Measurements from ENCODE around the gene ABL2.
A peak's percentile ranks its signal among the peaks of the same experiment; 100 is the strongest.
"Not testable (repeated sequence)": the region's sequence is repeated elsewhere in the genome, so short reads cannot be mapped to it uniquely, and the experiment has no call there.

ABL2 gene

DNA sequence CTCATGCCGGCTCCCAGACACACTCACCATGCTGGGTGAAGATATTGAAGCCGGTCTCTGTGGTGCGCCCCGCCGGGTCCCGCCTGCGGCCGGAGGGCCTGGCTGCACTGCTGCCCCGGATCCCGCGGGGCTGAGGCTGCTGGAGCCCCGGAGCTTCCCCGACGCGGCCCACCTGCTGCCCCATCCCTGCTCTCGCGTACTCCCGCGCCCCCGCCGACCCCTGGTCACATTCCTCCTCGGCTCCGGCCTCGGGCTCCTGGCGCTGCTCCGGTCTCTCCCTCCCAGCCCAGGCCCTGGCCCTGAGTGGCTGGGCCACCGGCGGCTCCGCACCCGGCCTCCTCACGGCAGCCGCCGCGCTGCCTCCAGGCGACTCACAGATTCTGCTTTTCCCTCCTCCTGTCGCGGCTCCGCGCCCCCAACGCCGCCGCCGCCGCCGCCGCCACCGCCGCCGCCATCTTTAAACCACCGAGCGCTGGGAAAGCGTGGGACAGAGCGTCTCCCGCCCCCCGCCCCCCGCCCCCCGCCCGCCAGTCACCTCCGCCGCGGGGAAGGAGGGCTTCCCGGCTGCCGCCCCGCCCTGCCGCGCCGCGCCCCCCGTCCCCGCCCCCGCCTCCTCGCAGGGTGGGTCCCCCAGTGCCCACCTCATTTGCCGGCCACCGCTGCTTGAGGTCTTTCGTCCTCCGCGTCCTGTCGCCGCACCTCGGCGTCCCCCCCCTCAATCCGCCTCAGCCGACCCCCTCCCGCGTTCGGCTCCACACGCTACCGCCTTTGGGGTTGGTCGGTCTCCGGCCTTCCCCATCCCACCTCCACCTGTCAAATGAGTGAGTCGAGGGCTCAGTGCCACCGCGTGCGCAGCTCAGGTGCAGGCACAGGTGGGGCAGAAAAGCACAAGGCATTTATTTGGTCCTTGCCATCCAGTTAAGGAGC, at the start of gene ABL2:
TSS of gene ABL2 (minus strand) at position 464 of the 927 bp plus-strand sequence. CDS start at position 184, 280 bp downstream.
- DNase-seq: peak; percentile 84

DNA sequence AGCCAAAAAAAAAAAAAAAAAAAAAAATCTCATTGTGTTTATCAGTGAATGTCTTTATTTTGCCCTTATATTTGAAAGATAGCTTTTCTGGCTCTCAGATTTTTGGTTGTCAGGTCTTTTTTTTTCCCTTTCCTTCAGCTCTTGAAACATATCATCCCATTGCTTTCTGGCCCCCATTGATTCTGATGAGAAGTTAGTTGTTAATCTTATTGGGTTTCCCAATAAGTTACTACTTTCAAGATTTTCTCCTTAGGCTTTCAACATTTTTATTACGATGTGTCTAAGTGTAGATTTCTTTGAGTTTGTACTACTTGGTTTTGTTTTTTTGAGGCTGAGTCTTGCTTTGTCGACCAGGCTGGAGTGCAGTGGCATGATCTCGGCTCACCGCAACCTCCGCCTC, 49.4 kb upstream of the ABL2 start:
- DNase-seq: no peak

DNA sequence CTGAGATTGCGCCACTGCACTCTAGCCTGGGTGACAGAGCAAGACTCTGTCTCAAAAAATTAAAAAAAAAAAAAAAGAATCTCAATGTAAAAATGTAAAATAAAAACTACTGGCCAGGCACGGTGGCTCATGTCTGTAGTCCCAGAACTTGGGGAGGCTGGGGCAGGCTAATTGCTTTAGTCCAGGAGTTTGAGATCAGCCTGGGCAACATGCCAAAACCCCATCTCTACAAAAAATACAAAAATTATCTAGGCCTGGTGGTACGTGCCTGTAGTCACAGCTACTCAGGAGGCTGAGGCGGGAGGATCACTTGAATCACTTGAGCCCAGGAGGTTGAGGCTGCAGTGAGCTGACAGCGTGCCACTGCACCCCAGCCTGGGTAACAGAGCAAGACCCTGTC, 44.9 kb upstream of the ABL2 start:
- not testable (repeated sequence) for DNase-seq

- no peak for DNase-seq
Observed at GRCh38 chr1:179269071-179269470, 39.6 kb upstream of the ABL2 start.

GRCh38 chr1:179264507-179264906, 35.0 kb upstream of the ABL2 start:
- no peak for DNase-seq

GRCh38 chr1:179263121-179263520, 33.6 kb upstream of the ABL2 start:
- DNase-seq: no peak

DNA sequence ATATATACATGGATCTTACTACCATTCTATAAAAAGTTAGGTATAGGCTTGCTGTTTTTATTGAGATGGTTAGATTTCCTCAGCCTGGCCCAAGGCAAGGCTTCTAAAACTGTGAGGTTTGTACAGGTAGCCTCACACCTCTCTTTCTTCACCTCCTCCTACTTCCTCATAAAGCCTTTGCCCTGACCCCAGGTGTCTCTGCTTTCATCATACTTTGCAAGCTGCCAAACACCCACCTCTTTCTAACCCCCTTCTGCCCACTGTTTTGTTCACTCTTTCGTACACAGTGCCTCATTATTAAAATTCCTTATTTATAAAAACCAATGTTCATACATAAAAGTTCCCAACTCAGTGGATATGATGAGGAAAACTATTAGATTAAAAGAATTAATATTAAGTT, 32.7 kb upstream of the ABL2 start:
- no peak for DNase-seq

DNA sequence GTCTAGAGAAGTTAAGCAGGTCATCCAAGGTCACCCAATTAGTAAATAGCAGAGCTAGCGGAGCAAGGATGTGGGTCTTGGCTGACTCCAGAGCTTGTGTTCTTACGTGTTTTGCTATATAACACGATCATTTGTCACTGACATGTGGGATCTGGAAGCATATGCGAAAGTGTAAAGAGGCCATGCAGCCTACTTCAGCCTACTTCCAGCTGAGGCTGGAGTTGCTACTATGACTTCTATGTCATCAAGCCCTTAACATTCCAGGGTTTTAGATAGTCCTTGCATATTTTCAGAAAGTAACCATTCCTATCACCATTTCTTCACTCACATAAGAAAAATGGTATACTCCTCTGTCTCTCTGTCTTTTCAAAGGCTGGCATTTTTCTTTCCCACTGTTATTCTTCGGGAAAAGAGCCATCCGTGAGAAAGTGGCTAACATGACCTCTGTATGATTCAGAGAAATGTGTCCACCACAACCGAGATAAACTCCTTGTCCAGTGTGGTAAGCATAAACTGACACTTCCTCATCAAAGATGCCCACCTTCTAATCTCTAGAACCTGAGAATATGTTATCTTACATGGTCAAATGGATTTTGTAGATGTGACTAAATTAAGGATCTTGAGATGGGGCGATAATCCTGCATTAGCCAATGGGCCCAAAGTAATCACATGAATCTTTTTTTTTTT, 24.0 kb upstream of the ABL2 start:
- DNase-seq: no peak

DNA sequence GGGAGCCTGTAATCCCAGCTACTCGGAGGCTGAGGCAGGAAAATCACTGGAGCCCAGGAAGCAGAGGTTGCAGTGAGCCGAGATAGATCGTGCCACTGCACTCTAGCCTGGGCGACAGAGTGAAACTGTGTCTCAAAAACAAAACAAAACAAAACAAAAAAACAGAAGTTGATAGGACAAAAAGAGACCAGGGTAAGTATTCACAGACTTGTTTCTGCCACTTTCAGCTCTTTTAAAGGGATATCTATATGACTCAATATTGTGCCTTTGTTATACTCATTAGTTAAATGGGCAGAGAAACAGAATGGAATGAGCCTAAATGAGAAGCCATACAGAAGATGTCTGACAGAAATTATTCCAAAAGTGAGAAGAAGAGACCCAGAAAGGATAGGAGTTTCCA, 23.1 kb upstream of the ABL2 start:
- no peak for DNase-seq

DNA sequence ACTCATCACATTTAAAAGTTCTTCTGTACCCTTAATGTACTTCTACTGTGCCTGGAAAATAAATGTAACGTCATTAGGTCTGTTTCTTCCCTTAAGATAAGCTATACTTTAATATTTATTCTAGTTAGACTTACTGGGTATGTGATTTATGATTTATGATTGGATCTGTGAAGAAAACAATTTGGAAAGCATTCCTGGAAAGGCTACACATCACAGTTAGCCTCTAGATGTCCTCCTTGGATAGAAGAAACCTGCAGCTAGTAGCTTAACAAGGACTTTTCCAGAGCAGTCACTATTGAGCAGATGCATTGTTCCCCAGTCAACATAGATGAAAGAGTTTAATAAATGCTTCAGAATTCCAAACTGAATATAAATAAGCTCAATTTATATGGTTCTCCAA, 22.2 kb upstream of the ABL2 start:
- DNase-seq: no peak

GRCh38 chr1:179247923-179248322, 18.4 kb upstream of the ABL2 start:
- no peak for DNase-seq

- not testable (repeated sequence) for DNase-seq
Observed at GRCh38 chr1:179245426-179245825, 15.9 kb upstream of the ABL2 start.

DNA sequence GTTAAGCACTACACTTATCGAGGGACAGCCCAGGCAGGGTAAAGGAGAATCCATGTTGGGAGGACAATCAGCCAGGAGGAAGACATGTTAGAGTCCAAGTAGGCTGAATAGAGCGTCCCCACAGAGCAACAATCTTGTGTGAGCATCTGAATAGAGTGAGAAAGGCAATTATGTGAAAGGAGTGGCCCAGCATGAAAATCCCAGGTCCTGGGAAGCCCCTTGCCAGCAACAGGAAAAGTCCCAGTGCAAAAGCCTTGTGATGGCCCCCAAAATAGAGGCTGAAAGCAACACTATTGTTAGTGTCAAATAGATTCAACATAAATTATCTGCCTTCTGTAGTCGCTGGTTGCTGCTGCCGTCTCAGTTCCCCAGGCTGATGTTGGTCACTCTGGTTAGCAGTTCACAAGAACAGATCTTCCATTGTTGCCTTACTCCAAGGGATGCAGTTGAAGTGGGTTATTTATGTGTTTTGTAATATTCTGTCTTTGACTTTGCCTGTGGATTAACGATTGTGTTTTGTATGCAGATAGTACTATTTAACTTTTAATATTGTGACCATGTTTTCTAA, 12.1 kb upstream of the ABL2 start:
- DNase-seq: no peak

- no peak for DNase-seq
Observed at GRCh38 chr1:179237222-179237621, 7.7 kb upstream of the ABL2 start.

- no peak for DNase-seq
Observed at GRCh38 chr1:179234863-179235262, 5.4 kb upstream of the ABL2 start.

DNA sequence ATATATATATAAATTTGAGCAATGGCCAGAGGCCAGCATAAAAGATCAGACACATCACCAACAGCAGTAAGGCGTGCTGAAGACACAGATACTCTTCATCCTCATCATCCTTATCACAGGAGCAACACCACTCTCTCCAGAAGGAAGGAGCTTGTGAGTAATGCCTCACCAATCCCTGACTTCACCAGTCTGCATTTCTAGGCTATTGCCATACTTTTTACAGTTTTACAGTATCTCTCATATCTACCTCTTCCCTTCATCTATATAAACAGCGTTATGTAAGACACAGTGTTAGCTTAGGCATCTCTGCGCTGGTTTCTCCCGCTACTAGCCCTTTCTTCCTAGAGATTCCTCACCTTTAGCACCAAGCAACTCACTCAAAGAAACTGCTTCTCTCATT, 2.4 kb upstream of the ABL2 start:
- DNase-seq: no peak

DNA sequence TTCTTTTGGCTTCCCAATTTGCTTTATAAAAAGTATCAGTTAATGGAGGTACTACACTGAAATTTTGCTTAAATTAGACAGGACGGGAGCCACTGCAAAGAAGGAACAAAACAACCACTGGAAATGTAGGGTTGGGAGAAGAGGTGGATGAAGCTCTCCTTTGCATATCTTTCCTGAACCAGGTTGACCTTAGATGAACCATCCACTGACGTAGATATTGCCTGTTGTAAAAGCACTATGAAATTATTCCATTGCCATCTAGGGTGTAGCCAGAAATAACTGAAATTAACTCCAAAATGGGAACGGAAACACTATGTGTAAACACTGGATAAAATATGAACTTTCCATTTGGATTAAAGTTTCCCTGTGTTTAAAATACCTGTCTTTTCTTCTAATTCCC, 1.2 kb upstream of the ABL2 start:
- DNase-seq: no peak

- DNase-seq: no peak
Observed at GRCh38 chr1:179230251-179230650, 774 bp upstream of the ABL2 start.

GRCh38 chr1:179228783-179229213, 679 bp downstream of the ABL2 start:
- peak; percentile 64 for DNase-seq

DNA sequence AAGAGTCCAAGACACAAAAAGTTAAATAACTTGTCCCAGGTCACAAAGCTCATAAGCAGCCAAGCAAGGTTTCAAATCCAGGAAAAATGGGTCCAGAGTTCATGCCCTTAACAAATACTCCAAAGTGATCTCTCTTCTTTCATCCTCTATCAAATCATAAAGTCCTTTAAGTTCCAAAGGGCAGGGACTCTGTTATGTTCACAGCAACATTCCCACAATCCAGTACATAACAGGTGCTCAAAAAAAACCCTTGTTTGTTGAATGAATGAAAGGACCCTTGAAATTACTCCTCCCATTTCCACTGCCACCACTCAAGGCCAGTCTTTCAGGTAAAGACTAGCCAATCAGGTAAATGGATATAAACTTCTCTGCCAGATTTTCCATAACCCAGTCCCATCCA, 2.7 kb downstream of the ABL2 start:
- DNase-seq: no peak

DNA sequence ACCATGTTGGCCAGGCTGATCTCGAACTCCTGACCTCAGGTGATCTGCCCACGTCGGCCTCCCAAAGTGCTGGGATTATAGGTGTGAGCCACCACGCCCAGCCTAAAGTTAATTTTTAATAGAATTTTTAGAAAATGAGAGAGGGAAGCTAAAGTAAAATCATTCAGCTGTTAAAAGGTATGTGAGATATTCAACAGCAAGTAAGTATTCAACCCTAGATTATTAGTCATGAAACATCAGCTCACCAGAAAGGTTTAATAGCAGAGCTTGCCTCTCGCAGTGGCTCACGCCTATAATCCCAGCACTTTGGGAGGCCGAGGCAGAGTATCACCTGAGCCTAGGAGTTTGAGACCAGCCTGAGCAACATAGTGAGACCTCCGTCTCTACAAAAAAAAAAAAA, 5.0 kb downstream of the ABL2 start:
- not testable (repeated sequence) for DNase-seq

GRCh38 chr1:179221121-179221520, 8.4 kb downstream of the ABL2 start:
- DNase-seq: not testable (repeated sequence)

GRCh38 chr1:179217943-179218507, 11.5 kb downstream of the ABL2 start:
- DNase-seq: no peak

All from right forelimb (tissue), 1 donor.